ENCODE data around the gene CCDC158. TPM values are rescaled to one million over a fixed set of nuclear protein-coding genes. Genes with fewer than 3 reads are reported as not detected.

CCDC158 gene
- polyA plus RNA-seq, 3 donors from 2014 or later: not detected

- Mint-ChIP-seq H3K27me3 (ENCODE audit: low read depth in 3 of 3) (peaks cover 0 to 13% (median 10%) of the 10 kb centered on the region in 3 donors), H3K9me3 (no peaks in the 10 kb centered on the region), H3K4me3 (no peak overlapping the region), H3K36me3 (peaks cover 0 to 4% (median 0%) of the 10 kb centered on the region in 3 donors), H3K27ac (no peak overlapping the region), H3K4me1 (peaks cover 5 to 6% of the 10 kb centered on the region in 2 donors)
- DNase-seq: no peak
Measured at GRCh38 chr4:76271248-76271647, 149.7 kb downstream of the CCDC158 start.

GRCh38 chr4:76270244-76271175 lies 150.4 kb downstream of the CCDC158 start:
- H3K4me1 Mint-ChIP-seq: no peaks in the 10 kb centered on the region
- peaks cover 0 to 11% (median 3%) of the 10 kb centered on the region in 3 donors for H3K27me3 Mint-ChIP-seq (ENCODE audit: low read depth in 3 of 3)
- H3K27ac Mint-ChIP-seq: no peak overlapping the region
- H3K9me3 Mint-ChIP-seq: no peaks in the 10 kb centered on the region
- DNase-seq: no peak
- no peak overlapping the region for H3K4me3 Mint-ChIP-seq
- H3K36me3 Mint-ChIP-seq: peaks cover 0 to 4% (median 0%) of the 10 kb centered on the region in 3 donors

GRCh38 chr4:76267811-76268210 lies 153.1 kb downstream of the CCDC158 start:
- peaks cover 0 to 4% (median 0%) of the 10 kb centered on the region in 3 donors for H3K36me3 Mint-ChIP-seq
- no peaks in the 10 kb centered on the region for H3K9me3 Mint-ChIP-seq
- no peak overlapping the region for H3K27ac Mint-ChIP-seq
- no peaks in the 10 kb centered on the region for H3K4me1 Mint-ChIP-seq
- no peak overlapping the region for H3K4me3 Mint-ChIP-seq
- no peak for DNase-seq
- peaks cover 0 to 11% (median 6%) of the 10 kb centered on the region in 3 donors for H3K27me3 Mint-ChIP-seq (ENCODE audit: low read depth in 3 of 3)

- DNase-seq: no peak
- no peak overlapping the region for H3K4me3 Mint-ChIP-seq
- H3K9me3 Mint-ChIP-seq: no peaks in the 10 kb centered on the region
- H3K27me3 Mint-ChIP-seq (ENCODE audit: low read depth in 3 of 3): peaks cover 0 to 11% (median 6%) of the 10 kb centered on the region in 3 donors
- H3K27ac Mint-ChIP-seq: no peak overlapping the region
- peaks cover 0 to 4% (median 0%) of the 10 kb centered on the region in 3 donors for H3K36me3 Mint-ChIP-seq
- no peaks in the 10 kb centered on the region for H3K4me1 Mint-ChIP-seq
Measured at GRCh38 chr4:76266627-76267026, 154.3 kb downstream of the CCDC158 start.

- Mint-ChIP-seq H3K36me3 (peaks cover 0 to 2% (median 0%) of the 10 kb centered on the region in 3 donors), H3K27ac (no peak overlapping the region), H3K27me3 (ENCODE audit: low read depth in 3 of 3) (peaks cover 0 to 8% (median 6%) of the 10 kb centered on the region in 3 donors), H3K4me3 (no peak overlapping the region), H3K4me1 (no peaks in the 10 kb centered on the region), H3K9me3 (no peaks in the 10 kb centered on the region)
- no peak for DNase-seq
Measured at GRCh38 chr4:76265631-76266218, 155.2 kb downstream of the CCDC158 start.

Other genes starting within 250 kb of the CCDC158 start
- 10 to 100 TPM in 2 of 3 donors, 1 to 10 TPM in 1; 8.8 to 17.1 (median 16.4) TPM for gene SCARB2, start 207.3 kb downstream of the CCDC158 start, polyA plus RNA-seq
- gene FAM47E, start 169.4 kb downstream of the CCDC158 start, polyA plus RNA-seq: not detected
- gene STBD1, start 114.4 kb downstream of the CCDC158 start, polyA plus RNA-seq: 1 to 10 TPM in 1 of 3 donors, under 1 TPM in 2; 0.89 to 2.1 (median 0.91) TPM
- not detected for gene SHROOM3, start 14.1 kb upstream of the CCDC158 start, polyA plus RNA-seq

Measured in immature natural killer cell (primary cell).